GM19240 (cell line): Measurements from ENCODE around the gene GTF2F2.
A peak's percentile ranks its signal among the peaks of the same experiment; 100 is the strongest.
"Not testable (repeated sequence)": the region's sequence is repeated elsewhere in the genome, so short reads cannot be mapped to it uniquely, and the experiment has no call there.

Experiments
- DNase-seq: peaks from one replicate; pipeline ENCODE4 v3.0.0; 2011; ENCODE audit warnings: low spot score; ENCODE audit not compliant: insufficient read length

The GTF2F2 gene

DNA sequence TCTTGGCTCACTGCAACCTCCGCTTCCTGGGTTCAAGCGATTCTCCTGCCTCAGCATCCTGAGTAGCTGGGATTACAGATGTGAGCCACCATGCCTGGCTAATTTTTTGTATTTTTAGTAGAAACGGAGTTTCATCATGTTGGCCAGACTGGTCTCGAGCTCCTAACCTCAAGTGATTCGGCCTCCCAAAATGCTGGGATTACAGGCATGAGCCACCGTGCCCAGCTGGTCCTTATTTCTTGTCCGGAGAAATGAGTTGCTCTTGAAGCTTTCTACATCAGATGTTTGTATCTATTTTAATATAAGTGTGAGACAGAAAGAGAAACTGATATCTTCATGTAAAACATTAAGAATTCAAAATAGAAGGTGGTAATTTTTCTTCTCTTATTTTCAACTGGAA lies 124.4 kb downstream of the GTF2F2 start:
- DNase-seq, result not testable (repeated sequence)

DNA sequence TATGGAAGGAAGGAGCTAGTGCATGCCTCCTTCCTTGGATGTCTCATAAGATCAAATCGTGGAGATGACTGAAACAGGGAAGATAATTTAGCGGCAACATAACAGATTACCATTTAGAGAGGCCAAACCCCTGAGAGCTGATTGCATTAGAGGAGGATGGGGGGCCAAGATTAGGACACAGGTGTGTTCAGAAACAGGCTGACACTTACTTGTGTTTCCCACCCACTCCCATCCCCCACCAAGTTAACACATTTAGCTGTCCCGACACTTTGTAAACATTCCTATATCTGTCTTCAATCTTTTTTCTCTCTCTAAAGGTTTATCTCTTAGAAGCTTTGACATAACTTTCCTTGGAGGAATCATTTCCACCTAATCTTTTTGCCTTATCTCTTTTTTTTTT lies 129.4 kb downstream of the GTF2F2 start:
- no peak for DNase-seq

DNA sequence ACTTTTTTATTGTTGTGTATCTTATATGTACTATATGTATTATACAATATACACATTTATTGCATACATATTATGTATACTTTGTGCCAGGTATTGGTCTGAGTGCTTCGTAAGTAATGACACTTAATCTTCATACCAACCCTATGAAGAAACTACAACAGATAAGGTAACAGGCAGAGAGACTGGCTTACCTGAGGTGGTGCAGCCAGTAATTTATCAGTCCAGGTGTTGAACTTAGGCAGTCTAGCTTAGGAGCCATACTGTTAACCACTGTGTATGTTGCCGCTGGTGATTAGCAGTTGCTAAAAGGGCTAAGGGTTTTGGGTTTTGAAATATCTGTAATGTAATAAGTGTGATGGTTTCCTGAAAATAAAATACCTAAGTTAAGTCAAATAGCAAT lies 134.1 kb downstream of the GTF2F2 start:
- DNase-seq, result no peak

DNA sequence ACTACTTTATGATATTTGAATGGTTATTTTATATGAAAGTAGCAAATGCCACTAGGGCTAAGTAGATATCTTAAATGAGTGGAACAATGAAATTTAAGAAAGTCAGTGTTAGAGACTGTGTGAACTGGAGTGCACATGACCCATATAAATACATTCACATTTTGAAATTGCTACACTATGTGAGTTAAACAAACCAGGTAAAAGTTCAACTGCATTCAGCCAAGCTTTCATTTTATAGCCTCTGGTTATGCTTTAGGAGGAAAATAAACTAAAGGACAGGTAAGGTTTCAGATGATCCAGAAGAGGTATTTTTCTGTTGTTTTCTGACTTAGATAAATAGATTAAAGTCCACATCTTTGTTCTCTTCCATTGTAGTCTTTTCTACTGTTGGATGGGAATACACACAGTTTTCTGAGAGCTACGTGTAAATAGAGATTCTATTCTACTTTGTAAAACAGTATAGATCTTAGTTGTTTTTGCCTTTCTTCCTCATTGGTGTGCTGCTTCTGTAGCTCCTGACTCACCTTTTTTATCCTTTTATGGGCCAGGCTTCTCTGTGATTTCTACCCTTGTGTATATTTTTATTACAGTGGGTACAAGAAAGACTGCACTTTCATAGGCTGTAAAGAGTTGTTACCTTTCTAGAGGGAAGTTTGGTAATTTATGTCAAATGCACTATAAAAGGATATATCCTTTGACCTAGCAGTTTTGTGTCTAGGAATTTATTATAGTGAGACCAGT lies 135.1 kb downstream of the GTF2F2 start:
- DNase-seq, result no peak

DNA sequence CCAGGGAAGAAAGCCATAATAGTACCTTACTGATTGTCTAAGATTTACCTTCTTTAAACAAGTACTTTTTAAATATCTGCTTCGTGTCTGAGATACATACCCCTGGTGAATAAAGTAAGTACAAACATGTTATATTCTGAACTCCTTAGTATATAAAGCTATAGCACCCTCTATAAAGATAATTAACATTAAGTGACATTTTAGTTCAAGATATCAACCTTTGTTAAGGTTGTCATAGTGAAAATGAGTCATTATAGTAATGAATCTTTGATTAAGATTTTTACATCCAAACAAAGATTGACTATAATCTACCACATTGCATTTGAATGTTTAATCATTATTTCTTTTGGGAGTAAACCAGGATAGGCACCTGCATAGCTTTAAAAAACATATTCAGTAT lies 135.9 kb downstream of the GTF2F2 start:
- DNase-seq, result no peak

DNA sequence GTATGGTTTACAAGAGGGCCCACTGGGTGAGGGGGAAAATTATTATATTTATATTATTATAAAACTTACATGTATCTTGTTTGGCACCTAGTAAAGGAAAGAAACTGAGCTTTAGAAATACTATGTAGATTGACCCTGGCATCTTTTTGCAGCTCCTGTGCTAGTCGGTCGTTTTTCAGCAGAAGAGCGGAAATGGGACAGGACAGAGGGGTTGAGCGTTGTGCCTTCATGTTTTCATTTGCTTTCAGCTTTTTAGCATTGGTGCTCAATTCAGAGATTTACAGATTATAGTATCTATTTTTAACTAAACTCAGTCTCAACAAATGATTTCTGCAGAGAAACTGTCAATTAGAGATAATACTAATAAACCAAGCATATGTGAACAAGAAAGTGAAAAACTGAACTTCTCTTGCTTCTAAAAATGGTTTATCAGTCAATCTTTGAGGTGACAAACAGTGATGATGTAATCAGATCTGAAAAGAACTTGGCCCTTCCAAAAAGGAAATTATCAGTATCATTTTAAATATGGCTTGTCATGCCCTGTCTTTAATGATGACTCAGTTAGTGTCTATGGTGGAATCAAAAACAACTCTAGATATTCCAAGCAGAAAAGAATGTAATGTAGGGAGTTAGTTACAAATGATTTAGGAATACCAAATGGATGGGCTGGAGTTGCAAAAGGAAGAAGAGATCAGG lies 137.5 kb downstream of the GTF2F2 start:
- DNase-seq, result no peak

DNA sequence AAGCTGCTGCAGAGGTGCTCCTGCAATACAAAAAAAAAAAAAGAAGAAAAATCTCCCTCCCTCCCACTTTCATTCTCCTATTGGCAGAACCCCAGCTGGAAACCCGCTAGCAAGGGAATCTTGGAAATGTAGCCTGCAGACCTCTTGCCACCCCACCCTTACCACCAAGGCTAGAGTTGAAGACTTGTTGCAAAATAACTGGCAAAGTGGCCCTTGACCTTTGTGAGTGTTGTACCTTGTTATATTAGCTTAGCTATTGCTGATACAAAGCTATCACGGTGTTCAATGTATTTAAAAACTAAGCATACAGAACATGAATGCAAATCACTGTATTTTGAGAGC lies 138.0 kb downstream of the GTF2F2 start:
- DNase-seq, result no peak

DNA sequence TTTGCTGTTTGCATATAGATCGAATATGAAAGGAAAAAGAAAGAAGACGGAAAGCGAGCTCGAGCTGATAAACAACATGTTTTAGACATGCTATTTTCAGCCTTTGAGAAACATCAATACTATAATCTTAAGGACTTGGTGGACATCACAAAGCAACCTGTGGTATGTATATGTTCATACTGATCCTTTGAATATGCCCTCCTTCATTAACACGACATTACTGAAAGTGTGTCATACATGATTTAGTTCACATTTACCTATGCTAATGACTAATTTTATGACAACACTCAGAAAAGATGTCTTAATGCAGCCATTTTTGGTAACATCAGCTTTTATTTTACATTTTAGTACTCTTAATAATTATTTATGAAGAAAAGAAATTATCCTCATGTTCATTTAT lies 146.9 kb downstream of the GTF2F2 start:
- DNase-seq, result no peak

DNA sequence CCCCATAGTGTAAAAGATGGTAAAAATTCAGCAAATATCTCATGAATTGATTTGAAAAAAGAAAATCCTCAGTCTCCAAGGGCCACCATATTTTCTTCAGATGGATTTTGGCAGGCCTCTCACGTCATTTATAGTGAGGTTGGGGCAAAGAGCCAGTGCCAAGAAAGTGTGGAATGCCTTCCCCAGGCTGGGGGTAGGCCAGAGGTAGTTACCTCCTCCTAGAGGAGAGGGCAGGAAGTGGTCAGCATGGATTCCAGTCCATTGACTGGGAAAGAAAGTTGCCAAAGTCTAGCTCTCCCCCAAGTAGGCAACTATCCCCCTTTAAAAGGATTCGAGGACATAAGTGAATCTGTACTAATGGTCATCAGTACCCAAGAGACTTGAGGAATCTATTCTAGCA lies 148.9 kb downstream of the GTF2F2 start:
- no peak for DNase-seq

DNA sequence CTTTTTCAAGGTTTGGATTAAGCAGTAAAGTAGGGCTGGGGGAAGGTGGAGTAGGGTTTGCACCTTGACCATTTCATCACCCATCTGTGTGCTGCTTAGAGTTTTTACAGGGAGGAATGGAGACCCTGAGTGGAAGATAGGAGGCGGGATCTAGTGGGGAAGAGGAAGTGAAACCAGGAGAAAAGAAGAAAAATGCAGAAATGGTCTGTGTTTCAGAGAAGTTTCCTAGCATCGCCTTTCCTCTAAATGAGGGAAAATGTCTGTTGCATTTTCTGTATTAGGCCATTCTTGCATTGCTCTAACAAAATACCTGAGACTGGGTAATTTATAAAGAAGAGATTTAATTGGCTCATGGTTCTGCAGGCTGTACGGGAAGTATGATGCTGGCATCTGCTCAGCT lies 156.6 kb downstream of the GTF2F2 start:
- DNase-seq, result no peak

DNA sequence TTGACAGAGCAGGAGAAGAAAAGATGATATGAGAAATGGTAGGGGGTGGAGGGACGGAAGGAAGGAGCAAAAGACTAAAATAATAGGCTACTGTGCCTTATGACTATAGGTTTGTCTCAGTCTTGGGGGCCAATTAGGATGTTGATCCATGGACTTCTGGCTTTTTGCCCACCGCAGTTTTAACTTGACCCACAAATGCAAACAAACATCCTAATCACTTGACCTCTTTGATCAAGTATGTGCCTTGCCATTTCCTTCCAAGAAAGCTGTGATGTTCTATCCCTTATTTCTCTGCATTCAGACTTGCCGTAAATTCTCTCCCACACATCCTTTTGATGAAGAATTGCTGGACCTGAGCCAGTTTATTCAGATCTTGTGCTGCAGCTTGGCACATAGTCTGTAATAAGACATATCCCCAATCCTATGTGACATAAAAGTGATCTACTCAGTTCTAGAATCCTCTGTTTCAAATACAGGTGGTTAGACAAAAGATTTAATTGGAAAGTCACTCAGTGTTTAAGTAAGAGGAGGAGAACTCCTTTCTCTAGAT lies 157.9 kb downstream of the GTF2F2 start:
- no peak for DNase-seq

DNA sequence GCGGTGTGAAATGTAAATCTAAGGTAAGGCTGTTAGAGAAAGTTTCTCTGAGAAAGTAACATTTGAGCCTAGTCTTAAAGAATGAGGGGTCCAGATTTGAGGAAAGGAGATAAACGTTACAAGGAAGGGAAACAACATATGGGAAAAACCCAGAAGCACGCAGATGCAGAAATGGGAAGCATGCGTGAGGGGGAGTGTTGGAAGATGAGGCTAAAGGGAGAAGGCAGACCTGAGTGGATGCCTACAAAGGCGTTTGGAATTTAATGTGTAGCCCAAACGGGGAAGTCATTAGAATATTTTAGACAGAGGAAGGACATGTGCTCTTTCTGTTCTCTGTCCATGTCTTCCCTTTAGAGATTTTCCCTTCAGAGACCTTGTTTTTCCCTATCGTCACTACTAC lies 159.7 kb downstream of the GTF2F2 start:
- no peak for DNase-seq

DNA sequence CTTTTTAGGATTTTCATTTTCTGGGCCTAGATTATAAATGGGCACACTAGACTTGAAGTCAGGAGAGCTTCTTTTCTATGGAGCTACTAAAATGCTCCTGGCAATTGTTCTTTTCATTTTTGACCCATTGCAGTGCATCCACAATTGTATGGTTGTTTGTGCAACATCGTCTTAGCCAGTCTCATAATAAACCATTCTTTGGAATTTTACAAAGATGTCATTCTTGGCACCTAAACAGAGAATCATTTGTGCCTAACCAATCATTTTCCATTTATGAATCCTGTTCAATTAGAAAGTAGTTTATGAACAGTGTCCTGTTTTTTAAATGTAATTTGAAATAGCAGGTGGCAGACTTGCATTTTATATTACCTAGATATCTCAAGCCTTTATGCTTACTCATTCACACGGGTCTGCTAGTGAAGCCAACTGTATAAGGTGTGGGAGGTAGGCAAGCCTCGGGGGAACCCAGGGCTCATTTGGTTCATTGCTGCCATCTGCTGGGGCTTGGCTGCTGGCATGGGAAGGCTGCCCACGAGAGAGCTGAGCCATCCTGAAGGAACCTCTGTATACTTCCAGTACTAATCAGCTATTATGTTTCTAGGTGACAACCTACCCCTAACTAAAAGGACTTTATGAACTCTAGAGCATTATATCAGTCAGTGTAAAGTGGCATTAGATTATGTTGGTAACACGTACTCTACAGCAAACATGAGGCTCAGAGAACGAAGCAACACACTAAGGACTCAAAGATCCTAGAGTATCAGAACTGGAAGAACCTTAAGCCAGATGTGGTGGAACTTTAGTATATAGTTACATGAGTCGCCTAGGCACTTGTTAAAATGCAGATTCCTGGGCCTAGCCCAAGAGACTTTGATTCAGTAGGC lies 160.7 kb downstream of the GTF2F2 start:
- peak; percentile 57 for DNase-seq

DNA sequence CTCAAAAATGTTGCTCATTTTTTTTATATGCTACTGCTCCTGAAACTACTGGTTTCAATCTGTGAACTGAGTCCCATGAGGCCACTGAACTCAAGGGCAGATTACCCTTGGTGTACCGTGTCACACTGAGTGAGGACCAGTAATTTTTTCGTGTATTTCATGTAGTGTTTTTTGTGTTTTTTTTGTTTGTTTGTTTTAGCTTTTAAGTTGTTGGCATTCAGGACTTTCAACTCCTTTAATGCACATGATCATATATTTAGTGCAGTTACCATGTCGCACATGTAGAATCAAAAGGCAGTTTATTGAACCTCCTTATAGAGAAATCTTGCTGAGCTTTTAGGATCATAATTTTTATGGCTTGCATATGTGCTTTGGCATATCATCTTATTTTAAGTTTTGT lies 162.7 kb downstream of the GTF2F2 start:
- DNase-seq, result no peak

DNA sequence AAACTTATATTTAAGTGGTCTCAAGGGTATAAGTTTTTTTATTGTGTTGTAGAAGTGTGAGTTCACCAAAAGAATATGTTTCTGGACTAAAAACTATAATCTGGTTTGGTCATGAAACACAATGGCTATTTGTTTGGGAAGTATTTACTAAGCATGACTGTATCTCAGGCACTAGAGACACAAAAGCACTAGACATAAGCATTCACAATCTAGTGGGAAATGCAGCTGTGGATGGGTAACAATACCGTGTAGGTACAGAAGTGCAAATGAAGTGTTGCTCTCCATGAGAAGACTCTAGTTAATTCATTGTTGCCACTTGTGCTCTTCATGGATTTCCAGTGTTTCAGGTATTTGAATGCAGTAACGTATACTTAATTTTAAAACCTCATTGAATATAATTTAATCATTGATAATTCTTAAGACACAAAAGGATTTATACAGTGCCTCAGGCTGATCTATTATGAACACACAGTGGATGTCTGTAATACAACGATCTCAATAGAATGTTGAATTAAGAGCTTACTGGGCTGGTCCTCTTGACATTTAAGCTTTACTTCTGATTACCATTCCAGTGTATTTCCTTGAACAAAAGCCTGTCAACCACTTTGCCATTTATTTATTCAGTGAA lies 169.7 kb downstream of the GTF2F2 start:
- no peak for DNase-seq

DNA sequence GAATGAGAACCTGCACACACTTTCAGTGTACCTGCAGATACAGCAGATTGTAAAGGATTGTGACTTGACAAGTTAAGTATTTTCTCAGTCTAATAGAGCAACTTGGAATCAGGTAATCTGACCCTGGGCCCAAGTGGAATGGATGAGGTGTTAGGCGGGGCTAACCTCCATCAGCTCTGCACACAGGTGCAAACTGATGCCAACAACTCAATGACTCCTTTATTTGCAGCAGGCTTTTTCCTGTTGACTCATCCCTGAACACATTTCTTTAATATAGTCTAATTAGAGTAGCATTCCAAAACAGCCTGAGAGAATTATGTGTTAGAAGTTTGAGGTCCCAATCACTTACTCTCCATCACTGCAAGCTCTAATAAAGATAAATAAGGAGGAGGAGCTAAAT lies 171.9 kb downstream of the GTF2F2 start:
- no peak for DNase-seq

DNA sequence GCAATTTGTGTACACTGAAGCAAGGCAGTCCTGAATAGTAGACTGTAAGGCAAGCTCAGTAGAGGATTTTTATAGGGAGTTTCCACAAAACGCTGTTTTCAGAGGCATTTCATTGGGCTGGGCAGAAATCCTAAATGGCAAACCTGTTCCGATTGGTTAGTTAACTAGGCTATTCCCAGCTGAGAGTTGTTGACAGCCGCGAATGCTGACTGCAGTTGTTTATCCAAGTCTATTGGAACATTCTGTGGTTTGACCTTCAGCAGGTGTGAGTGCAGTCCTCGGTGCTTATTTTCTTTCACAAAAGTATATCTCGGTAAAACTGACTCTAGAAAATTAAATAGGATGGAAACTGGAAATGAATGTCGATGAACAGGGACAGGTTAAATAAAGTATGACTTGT lies 175.2 kb downstream of the GTF2F2 start:
- no peak for DNase-seq

DNA sequence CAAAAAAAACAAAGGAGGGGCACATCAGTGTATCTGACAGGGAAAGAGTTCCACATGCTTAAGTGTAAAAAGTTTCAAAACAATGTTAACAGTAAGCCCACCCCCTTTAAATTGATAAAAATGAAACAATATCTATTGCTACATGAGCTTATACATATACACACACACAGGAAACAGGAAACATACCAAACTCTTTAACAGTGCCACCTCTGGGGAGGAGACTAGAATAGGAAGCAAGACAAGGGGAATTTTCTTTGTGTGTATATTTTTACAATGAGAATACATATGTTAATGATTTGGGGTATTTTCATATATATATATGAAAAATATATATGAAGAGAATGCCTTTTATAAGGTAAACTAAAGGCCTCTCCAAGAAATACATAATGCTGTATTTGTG lies 175.9 kb downstream of the GTF2F2 start:
- no peak for DNase-seq

DNA sequence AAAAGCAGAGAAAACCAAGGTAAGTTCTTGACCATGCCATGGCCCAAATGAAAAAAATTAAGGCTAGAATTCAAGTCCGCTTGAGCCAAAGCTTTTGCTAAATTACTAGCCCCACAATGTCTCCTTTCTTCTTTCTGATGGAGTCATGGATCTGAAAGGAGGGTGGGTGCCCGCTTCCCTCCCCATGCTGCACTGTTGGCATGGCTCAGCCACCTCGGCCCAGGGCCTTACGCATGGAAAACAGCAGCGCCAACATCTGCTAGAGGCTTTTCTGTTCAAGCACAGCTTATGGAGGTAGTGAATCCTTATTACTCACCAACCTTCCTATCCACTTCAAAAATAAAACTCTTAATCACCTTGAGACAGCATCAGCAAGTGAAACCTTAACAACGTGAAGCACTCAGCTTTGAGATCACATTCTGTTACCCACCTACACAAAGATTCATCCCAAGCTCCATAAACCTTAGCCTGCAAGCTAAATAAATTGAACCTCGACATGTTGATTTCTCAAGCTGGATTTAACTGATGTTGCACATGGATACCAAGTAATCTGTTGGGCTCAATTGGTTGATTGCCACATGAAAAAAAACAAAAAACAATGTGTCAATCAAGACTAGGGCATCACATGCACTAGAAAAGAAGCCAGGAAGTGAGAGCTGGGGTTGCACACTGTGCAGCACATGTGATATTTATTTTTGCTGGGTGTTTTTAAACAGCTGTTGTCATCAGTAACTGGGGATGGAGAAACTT lies 177.3 kb downstream of the GTF2F2 start:
- no peak for DNase-seq

DNA sequence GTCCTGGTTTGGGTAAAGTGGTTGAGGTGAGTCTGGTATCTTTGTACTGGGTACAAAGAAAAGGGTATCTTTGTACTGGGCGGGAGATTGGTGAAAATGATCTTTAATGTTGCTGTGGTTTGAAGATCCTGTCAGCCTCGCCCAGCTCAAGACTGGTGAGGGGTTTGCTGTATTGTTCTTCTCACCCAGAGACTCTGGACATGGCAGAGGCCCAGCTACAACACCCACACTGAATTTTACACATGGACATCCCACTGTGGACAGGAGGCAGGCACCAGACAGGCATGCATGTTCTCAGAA lies 177.8 kb downstream of the GTF2F2 start:
- no peak for DNase-seq

DNA sequence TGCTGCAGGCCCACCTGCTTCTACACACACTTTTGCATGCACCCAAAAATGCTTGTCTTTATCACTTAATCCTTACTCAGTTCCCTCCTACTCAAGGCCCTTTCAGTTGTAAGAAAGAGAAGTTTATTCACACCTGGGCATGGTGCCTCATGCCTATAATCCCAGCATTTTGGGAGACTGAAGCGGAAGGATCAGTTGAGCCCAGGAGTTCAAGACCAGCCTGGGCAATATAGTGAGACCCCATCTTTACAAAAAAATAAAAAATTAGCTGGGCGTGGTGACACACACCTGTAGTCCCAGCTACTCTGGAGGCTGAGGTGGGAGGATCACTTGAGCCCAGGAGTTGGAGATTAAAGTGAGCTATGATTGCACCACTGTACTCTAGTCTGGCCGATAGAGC lies 178.2 kb downstream of the GTF2F2 start:
- not testable (repeated sequence) for DNase-seq
